NCI-H524 treated with DMSO at 0.1 percent for 48 hours (cell line): ENCODE results near the gene DPYD.

Experiments used
- DNase-seq: peaks from one replicate; lab custom pipeline; 2025; lab: John Stamatoyannopoulos, UW

DPYD gene

DNA sequence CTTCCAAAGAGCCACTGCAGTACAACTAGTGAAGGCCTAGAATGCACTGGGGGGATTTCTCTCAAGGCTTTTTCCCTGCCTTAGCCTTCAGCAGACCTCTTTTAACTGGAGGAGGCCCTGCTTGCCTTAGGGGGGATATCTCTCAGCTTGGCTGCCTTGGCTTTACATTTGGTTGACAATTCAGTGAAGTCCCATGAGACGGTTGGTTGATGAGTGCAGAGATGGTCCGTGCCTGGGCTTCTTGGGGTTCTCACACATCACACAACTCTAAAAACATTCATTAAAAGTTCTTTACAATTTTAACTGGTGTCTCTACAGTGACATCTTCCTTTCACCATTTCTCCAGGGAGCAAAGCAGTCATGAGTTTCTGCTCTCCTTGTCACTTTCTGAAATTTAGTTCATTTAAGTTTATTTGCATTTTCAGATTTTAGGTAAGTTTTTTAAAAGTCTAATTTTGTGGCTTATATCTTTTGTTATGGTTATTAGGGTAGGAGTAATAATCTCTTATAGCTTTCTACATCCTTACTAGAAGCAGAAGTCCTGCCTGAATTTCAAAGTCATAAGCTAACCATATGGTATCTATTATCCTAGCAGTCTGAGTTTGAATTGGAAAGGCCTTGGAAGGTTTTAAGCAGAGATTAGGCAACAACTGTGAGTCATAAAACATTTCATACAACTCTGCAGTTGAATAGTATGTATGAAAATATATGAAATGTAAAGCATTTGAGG, 487.6 kb downstream of the DPYD start:
- no peak for DNase-seq

DNA sequence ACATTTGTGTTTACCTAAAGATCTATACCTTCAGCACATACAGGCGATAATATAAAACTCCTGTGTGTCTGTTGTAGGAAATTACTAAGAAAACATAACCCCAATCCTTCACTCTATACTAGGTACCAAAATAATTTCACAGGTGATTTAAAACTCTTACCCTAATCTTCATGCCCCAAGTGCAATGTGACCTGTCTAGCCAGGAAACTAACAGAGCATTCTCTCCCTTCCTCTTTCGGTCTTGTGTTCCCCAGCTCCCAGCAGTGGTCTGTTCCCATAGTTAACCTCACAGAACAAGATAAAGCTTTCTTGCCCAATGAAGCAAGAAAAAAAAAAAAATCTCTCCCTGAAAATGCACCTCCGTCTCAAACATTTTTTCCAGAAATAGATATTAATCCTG, 493.5 kb downstream of the DPYD start:
- no peak for DNase-seq

DNA sequence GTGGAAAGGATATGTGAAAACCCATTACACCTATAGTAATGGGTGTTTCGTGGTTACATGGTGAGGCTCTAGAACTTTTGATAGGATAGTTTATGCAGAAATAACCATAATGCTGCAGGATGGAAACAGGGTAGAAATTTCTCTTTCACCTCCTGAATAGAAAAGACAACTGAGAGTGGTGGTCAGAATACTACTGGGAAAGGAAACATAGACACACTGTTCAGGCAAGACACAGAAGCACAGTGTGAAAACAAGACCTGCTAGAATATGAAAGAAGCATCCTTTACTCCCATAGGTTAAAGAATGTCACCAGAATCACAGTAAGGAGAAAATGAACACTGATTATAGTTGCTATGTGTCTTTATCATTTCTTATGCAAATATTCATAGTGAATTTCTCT, 496.6 kb downstream of the DPYD start:
- DNase-seq: no peak

DNA sequence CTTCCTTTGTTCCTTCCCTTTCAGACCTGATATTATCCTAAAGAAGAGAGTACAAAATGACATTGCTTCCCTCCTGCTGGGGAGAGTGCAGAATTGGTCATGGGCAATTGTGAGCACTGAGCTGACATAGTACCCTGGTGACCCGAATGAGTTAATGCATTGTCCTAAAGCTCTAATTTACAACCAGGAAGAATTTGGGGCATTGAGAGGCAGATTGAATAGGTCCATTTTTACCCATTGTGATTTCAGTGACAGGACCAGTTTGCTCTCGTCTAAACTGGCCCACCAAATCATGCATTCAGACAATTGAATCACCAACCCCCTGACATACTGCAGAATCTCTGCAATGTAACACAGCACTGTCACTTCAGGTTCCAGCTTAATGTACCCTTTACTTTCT, 497.4 kb downstream of the DPYD start:
- no peak for DNase-seq

DNA sequence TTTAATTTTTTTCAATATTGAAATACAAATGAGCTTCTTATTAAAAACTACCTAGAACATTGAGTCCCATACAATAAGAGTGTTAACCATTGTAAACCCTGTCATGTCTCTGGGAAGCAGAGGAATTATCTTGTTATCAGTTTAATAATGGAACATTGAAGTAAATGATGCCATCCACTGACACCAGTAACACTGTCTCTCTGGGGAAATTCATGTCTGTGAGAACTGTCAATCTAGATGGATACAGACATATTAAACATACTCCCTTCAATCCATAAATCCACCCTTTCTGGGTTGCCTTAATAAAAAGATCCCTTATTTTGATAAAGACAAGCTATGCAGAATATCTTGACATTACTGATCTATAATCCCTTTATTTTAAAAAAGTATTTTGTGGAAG, 503.2 kb downstream of the DPYD start:
- DNase-seq: no peak

DNA sequence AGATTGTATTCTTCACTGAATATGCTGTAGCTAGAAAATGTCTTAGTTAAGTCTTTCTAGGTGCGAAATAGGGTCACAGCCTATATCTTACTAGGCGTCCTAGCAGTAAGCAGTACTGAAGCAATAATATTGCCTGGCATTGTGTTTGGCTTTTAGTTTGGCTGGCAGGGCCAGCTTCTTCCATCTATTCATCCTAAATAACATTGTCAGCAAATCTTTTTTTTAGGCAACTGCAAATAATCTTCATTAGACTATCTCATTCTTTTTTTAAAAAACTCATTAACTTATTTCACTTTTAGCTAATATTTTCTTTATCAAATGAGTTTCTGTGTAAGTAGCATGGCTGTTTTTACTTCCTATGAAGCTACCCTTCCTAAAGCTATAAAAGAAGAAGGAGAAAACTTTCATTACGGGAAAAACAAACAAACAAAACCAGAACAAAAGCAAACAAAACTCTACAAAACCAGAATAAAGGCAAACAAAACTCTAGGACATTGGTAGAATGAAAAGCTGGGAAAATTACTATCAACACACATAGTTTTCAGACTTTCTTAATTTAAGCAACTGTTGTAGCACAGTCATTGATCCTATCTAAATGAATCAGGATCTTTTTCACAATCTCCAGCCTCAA, 506.0 kb downstream of the DPYD start:
- DNase-seq: no peak

DNA sequence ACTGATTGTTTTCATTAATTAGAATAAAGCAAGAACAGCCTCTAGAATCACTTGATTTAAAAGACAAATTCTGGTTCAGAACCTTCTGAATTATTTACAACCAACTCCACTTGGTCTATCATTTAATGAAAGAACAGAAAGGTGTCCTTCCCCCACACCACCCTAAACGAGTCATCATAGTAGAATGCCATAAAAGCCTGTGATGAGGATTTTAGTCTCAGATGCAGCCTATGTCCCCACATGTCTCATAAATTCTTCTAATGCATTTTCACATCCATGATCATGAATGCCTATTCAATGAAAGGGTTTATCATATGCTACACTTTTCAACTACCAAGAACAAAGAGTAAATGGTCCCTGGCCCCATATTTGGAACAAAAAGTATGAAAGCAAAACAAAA, 508.1 kb downstream of the DPYD start:
- no peak for DNase-seq

DNA sequence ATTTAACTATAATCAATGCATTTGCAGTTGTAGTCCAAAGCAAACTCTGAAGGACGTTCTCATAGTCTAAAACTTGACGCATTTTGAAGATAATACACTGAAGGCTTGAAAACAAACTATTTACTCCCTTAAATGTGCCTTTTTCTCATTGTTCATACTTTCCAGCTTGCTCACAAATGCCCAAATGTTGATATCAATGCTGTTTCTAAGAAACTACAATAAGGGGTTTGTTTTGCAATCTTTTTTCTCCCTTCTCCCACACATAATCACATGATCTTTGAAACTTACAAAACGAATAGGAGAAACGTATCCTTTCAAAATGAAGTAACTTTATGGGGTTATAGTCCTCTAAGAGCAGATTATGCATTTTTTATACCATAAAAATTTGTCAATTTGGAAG, 508.7 kb downstream of the DPYD start:
- no peak for DNase-seq

DNA sequence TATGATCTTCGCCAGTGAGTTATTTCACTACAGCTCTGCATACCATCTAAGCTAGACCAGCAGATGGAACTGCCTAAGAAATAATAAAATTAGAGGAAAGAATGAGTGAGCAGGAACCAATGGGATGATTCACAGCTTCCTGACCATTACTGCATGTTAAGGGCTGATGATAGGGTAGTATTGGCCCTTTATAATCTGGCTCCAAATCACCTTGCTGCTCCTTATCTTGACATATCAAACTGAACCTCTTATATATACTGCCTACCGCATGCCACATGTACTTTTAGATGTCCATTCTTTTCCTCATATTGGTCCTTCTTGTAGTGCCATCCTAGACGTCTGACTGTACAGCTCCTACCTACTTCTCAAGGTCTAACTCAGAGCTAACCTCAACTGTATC, 524.4 kb downstream of the DPYD start:
- no peak for DNase-seq

DNA sequence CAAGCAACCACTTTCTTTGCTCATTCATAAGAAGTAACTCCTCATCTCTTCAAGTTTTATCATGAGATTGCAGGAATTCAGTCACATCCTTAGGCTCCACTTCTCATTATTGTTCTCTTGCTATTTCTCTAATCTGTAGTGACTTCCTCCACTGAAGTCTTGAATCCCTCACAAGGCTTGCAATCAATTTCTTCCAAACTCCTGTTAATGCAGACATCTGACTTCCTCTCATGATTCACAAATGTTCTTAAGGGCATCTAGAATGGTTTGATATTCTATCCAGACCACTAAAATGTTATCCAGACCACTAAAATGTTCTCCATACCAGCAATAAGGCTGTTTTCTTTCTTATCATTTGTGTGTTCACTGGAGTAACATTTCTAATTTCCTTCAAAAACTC, 528.1 kb downstream of the DPYD start:
- DNase-seq: no peak

DNA sequence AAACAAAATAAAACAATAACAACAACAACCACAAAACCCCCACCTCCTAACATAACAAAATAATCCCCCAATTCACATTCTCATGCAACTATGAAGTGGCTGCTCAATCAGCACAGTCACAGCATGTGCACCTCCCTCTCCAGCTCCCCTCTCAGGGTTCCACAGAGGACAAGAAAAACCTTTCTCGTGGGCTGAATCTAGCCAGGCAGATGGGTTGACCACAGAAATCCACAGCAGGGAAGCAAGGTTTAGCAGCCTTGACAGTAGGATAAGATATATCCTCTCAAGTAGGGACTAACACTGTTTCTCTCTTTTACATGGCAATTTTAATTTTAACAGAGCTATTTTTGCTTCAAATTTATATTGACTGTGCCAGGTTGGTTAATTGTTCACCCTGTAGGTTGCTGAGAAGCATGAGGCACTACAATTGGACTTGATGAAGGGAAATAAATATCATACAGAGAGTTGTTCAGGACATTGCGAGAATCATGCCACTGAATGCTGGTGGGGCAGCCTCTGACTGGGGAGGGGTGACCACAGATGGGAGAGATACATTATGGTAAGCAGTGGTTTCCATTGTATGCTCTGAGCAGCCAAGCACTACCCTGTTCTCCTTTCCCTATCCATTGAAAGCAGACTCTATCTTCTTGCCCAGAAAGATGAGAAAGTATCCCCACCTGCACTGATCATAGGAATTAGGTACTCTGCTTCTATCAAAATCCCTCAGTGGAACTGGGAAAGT, 535.1 kb downstream of the DPYD start:
- no peak for DNase-seq

DNA sequence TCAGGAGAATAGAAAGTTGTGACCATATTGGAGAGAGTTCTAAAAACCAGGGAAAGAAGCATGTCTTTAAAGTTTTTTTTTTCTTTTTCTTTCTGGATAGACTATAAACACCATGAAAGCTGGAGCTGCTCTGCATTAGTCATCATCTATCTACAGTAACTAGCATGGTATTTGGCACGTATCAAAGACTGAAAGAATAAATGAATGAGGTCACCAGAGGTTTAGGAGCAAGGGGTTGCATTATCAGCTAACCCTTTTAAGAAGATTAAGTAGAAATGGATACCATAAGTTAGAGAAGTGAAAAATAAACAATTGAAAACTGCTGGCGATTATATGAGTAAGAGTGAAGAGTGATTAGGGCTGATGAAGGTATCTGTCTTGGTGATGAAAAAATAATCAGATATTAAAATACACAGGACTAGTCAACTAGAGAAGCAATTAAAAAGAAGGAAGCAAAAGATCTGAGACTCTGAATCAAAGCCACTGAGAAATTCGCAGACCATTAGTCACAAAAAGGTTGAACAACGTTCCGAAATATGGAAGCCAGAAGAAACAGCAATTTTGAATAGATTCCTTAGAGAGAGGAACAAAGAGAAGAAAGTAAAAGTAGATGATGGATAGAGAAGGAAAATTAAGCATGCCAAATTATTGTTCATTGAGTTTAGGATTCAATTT, 536.4 kb downstream of the DPYD start:
- no peak for DNase-seq

DNA sequence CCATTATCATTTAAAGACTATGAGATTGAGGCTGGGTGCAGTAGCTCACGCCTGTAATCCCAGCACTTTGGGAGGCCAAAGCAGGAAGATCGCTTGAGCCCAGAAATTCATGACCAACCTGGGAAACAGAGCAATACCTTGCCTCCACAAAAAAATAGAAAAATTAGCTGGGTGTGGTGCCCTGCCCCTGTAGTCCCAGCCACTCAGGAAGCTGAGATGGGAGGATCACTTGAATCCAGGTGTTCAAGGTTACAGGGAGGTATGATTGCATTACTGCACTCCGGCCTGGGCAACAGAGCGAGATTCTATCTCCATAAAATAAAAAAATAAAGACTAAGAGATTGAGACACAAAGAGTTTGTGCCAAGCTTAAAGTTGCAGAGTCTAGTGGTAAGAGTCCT, 537.0 kb downstream of the DPYD start:
- DNase-seq: no peak

DNA sequence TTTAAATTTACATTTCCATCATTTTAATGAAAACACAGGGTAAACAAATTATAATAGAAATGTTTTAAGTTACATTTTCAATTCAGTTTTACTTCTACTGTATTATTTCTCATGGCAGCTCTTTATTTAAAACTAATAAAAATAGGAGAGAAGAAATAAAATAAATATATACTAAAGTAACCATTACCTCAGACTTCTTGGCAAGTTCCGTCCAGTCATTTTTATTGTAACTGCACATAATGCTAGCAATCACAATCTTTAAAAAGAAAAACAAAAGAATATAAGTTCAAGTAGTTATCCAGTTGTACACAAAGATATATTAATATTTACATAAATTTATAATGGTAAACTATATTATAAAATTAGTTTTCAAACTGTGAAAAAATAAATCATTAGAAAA, 538.6 kb downstream of the DPYD start:
- no peak for DNase-seq

DNA sequence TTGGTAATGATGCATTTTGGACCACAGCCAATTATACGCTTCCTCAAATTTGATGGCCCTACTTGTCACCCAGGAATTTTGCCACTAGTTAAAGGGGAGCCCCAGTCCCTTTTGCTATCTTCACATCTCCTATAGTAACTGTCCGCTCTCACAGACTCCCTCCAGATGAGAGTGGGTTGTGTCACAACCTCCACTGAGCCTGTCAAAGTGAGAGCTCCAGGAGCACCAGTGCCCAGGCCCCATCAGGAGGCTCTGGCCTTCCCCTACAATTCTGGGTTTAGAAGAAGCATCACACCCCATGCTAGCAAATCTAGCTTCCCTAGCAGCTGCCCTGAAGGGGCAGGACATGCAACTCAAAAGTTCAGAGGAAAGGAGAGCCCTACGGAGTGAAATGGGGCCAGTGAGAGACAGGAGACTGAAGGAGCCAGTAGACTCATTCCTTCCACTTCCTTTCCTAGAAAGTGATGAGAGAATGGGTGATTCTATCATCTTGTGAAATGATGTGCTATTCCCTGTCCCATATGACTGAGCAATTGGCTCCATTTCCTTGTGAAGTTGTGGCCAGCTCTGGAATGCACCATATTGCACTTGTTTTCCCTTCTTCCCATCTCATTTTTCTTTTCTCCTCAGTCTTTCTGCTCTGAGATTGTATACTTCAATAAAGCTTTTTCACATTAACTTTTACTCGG, 541.3 kb downstream of the DPYD start:
- no peak for DNase-seq

DNA sequence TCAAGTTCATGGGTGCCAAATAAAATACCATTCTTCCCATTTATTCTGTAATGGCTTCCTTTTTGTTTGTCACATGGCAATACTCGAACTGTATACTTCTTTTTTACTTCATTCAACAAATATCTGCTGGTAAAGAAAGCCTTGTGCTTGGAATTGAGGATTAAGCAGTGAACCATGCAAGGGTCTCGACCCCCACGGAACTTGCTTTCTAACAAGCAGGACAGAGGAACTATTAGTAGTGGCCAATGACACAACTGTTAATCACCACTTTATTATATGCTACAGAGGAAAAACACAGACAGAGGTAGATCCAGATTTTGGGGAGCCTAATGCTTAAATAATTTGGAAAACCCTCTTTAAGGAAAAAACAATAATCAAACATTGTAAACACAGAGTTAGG, 542.2 kb downstream of the DPYD start:
- no peak for DNase-seq

DNA sequence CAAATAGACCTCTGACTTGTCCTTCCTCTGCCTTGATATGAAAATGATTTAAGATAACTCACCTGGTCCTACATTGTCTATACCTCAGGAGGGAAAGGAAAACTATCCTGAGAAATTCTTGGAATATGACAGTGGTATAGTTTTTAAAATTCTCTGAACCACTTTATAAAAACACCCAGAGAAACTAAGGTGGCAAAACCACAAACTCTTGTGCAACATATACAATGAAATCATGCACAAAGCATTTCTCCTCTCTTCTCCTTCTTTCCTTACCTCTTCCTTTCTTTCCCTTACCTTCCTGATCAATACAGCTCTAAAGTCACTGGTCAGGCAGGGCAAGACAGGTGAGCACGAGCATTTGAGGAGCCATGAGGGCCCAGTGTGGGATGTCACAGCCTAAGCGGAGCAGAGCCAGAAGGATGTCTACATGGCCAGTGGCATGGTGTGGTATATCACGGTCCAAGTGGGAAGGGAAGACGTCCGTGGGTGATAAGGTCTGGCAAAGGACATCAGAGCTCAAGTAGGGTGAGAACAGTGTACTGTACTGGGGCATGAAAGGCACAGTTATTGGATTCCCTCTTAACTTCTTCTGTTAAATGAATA, 543.3 kb downstream of the DPYD start:
- no peak for DNase-seq

DNA sequence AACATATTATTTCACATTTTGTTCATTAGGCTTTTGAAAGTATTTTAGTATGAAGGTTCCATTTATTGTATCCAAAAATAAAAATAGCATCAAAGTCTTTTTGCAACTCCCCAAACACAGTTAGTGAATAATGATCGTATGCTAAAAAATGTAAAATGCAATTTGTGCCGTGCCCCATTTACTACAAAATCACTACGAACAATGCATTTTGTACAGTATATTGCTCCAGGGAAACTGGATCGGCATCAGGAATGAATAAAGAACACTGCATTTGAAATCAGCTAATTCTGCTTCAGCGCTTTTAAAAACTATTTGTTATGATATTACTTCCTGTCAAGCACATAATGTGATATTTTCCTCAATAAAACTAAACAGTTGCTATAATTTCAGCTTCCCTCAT, 547.8 kb downstream of the DPYD start:
- DNase-seq: no peak

DNA sequence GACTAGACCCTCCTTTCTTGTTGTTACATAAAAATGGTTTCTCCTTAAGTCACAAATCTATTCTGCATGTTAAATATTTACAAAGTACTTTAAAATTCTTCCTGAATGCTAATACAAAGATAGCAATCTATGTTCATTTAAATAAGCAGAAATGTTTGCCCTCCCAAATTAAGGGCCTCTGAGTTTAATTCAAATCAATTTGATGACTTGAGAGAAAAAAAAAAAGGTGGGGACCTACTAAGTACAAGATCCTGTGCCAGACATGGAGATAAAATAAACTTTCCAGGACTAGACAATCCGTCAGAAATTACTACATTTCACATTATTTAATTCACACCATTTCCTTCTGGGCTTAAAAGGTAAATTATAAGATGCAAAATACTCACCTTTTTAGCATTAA, 548.3 kb downstream of the DPYD start:
- DNase-seq: no peak

DNA sequence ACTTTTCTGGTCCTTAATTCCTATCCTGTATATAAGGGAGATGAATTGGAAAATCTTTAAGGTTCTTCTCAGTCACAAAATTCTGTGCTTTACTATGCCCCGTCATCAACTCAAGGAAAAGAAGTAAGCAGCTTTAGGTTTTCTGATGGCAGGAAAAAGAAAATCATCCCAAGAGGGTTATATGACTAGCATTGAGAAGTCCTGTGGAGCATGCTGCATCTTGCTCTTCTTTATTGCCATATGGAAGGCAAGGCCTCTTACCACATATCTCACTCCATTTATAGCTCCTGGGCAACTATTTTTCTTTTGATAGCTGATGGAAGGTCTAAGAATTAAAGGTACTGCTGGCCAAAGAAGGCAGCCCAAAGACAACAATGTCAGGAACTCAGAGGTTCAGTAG, 552.5 kb downstream of the DPYD start:
- no peak for DNase-seq

DNA sequence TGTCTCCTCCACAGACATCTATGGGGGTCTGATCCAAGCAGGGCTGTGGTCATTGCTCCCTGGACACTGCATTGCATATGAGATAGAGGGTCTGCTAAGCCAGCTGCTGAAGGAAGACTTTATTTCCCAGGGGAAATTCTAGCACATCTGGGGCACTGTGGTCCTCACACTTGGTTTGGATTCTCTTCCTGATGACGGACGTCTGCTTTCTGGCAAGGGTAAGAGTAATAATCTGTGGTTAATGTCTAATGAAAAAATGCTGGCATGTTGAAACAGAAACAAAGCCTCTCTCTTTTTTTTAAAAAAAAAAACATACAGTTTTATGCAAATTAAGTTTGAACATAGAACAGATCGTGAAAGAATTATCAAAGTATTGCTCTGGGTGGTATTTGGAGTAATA, 553.9 kb downstream of the DPYD start:
- DNase-seq: no peak

DNA sequence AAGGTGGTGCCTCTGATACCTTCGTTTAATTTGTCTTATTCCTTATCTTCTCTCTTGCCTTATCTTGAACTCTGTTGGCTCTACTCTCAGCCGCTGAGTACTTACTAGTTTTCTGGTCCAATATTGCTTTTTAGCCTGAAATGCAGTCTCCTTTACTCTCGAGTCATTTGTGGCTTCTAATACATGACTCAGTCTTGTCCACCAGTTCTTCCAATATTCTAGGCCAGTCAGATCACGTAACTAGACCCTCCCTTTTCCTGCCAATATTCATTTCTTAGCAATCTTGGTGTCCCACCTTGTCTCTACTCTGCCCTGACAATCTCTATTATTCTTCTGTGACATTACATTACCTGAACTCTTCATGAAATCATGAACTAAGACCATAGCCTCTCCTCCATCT, 555.8 kb downstream of the DPYD start:
- DNase-seq: no peak
